MM.1S (cell line): Measurements from ENCODE around the gene ADNP.
"Not testable (repeated sequence)": the region's sequence is repeated elsewhere in the genome, so short reads cannot be mapped to it uniquely, and the experiment has no call there.

Experiments used
- CTCF ChIP-seq: fragments of 300-600 bp; sonication (generic); IDR thresholded peaks from 2 replicates; pipeline ENCODE4 v1.5.1; 2016; ENCODE audit warnings: antibody characterized with exemption, low read length, mixed read lengths
- EZH2 ChIP-seq: fragments of 300-600 bp; sonication (generic); optimal IDR thresholded peaks from 2 replicates; pipeline ENCODE3; 2017; ENCODE audit warnings: low read depth, mild to moderate bottlenecking, antibody characterized with exemption, low read length, mixed read lengths

- TF ChIP-seq CTCF, EZH2: not testable (repeated sequence)
Measured at GRCh38 chr20:50881759-50882424, 49.3 kb downstream of the ADNP start.
